A549 (cell line): ENCODE measurements around the gene SBK2. TPM values are rescaled to one million over a fixed set of nuclear protein-coding genes. Genes with fewer than 3 reads are reported as not detected.

Experiments
- ATAC-seq, 2 experiments: fragments of 200-7000 bp in 1 of 2; fragments of >200 bp in 1 of 2; cut with Nextera tagmentation in 1 of 2; cut with Tn5 transposase in 1 of 2; 3 replicates each; pipeline versions ENCODE4 v1.8.0 to v1.9.1; 2018 to 2020; ENCODE audit warnings: mild to moderate bottlenecking in 1 of 2, moderate library complexity in 1 of 2
- CTCF ChIA-PET: fragments of 300-600 bp; sonication (Branson Sonifier 250); formaldehyde crosslinking; extraction: SDS; loops from one replicate; lab custom pipeline; 2021; ENCODE audit warnings: antibody characterized with exemption, inconsistent platforms; lab: Yijun Ruan, JAX
- POLR2A ChIA-PET: fragments of 350-600 bp; formaldehyde crosslinking; extraction: SDS; loops from one replicate; lab custom pipeline; 2021; ENCODE audit warnings: antibody characterized with exemption, inconsistent platforms; lab: Yijun Ruan, JAX
- DNase-seq, 2 experiments: peaks; one replicate each; pipeline versions ENCODE4 v3.0.0 to v3.0.0-alpha.2; 2011 to 2016; ENCODE audit warnings: low read depth in 1 of 2, low spot score in 1 of 2
- FAIRE-seq: peaks from 2 replicates; lab custom pipeline; 2011; peaks lifted over from hg19 to GRCh38; lab: Jason Lieb, UNC
- H3K27ac ChIP-seq, 2 experiments: fragments of >200 bp; sonication (Bioruptor Twin); formaldehyde crosslinking; 3 replicates each; pipeline ENCODE4 v1.5.1; 2016 to 2017
- H3K4me1 ChIP-seq: fragments of >200 bp; sonication (Bioruptor Twin); formaldehyde crosslinking; 3 replicates; pipeline ENCODE4 v1.6.1; 2016
- H3K4me2 ChIP-seq: fragments of >200 bp; sonication (Bioruptor Twin); formaldehyde crosslinking; 3 replicates; pipeline ENCODE4 v1.6.1; 2016
- H3K4me3 ChIP-seq: fragments of >200 bp; sonication (Bioruptor Twin); formaldehyde crosslinking; 3 replicates; pipeline ENCODE4 v1.5.1; 2016
- H3K9me3 ChIP-seq: fragments of >200 bp; sonication (Bioruptor Twin); formaldehyde crosslinking; 3 replicates; pipeline ENCODE4 v1.6.1; 2016
- EHF ChIP-seq: fragments of 250-450 bp; sonication (Bioruptor Pico); IDR thresholded peaks from 2 replicates; pipeline ENCODE4 v1.5.0; 2020; ENCODE audit warnings: mild to moderate bottlenecking
- EP300 ChIP-seq, 2 experiments: fragments of >200 bp; sonication (Bioruptor Twin); formaldehyde crosslinking; IDR thresholded peaks; 2 replicates in 1 of 2; 3 replicates in 1 of 2; pipeline ENCODE4 v1.6.1; 2016 to 2017
- ESRRA ChIP-seq: fragments of 150-350 bp; IDR thresholded peaks from 2 replicates; pipeline ENCODE4 v1.6.1; 2014; ENCODE audit warnings: mild to moderate bottlenecking, low read length, borderline replicate concordance
- FOSB ChIP-seq: fragments of 250-450 bp; sonication (Bioruptor Pico); IDR thresholded peaks from 2 replicates; pipeline ENCODE4 v1.5.0; 2020; ENCODE audit warnings: mild to moderate bottlenecking, moderate library complexity
- FOXS1 ChIP-seq: fragments of 250-450 bp; sonication (Bioruptor Pico); IDR thresholded peaks from 2 replicates; pipeline ENCODE4 v1.5.0; 2020; ENCODE audit warnings: mild to moderate bottlenecking, moderate library complexity
- HOXB13 ChIP-seq: fragments of 250-450 bp; sonication (Bioruptor Pico); IDR thresholded peaks from 2 replicates; pipeline ENCODE4 v1.5.0; 2020; ENCODE audit warnings: low read depth, mild to moderate bottlenecking, moderate library complexity
- JUN ChIP-seq, 2 experiments: fragments of >200 bp; sonication (Bioruptor Twin); formaldehyde crosslinking; IDR thresholded peaks; 2 replicates in 1 of 2; 3 replicates in 1 of 2; pipeline ENCODE4 v1.6.1; 2016 to 2017
- JUNB ChIP-seq: fragments of >200 bp; sonication (Bioruptor Twin); formaldehyde crosslinking; IDR thresholded peaks from 2 replicates; pipeline ENCODE4 v1.6.1; 2016
- MAFK ChIP-seq: fragments of 450-650 bp; IDR thresholded peaks from 2 replicates; pipeline ENCODE4 v1.6.1; 2014; ENCODE audit not compliant: partially characterized antibody
- MAZ ChIP-seq: fragments of 150-350 bp; IDR thresholded peaks from 2 replicates; pipeline ENCODE4 v1.6.1; 2014; ENCODE audit warnings: antibody characterized with exemption, low read depth, low read length, borderline replicate concordance
- MYC ChIP-seq: IDR thresholded peaks from 2 replicates; pipeline ENCODE4 v1.6.1; 2012; ENCODE audit warnings: mild to moderate bottlenecking, inconsistent platforms, low read length, improper control_type of control experiment, borderline replicate concordance
- NPAS2 ChIP-seq: fragments of 250-450 bp; sonication (Bioruptor Pico); IDR thresholded peaks from 2 replicates; pipeline ENCODE4 v1.8.0; 2022; ENCODE audit warnings: mild to moderate bottlenecking, moderate library complexity, borderline replicate concordance
- POLR2A ChIP-seq: IDR thresholded peaks from 2 replicates; pipeline ENCODE4 v1.6.1; 2012; ENCODE audit warnings: mild to moderate bottlenecking, low read length
- RAD21 ChIP-seq, 2 experiments: fragments of >200 bp in 1 of 2; sonication (Bioruptor Twin) in 1 of 2; formaldehyde crosslinking in 1 of 2; IDR thresholded peaks in 1 of 2; conservative IDR thresholded peaks in 1 of 2; 2 replicates in 1 of 2; 3 replicates in 1 of 2; pipeline ENCODE4 v1.6.1; 2012 to 2018; ENCODE audit warnings: inconsistent platforms in 1 of 2
- RARB ChIP-seq: fragments of 250-450 bp; sonication (Bioruptor Pico); IDR thresholded peaks from 2 replicates; pipeline ENCODE4 v1.8.0; 2021; ENCODE audit warnings: mild to moderate bottlenecking, moderate library complexity
- RFX5 ChIP-seq: fragments of 450-650 bp; IDR thresholded peaks from 2 replicates; pipeline ENCODE4 v1.7.1; 2014; ENCODE audit warnings: antibody characterized with exemption, mild to moderate bottlenecking, moderate library complexity
- SMC3 ChIP-seq: fragments of >200 bp; sonication (Bioruptor Twin); formaldehyde crosslinking; IDR thresholded peaks from 3 replicates; pipeline ENCODE4 v1.6.1; 2018; ENCODE audit warnings: inconsistent platforms
- ZFP36 ChIP-seq: fragments of 450-650 bp; IDR thresholded peaks from 2 replicates; pipeline ENCODE4 v1.6.1; 2014; ENCODE audit warnings: borderline replicate concordance; ENCODE audit not compliant: partially characterized antibody
- WGBS: methylation state at CpG from one replicate; pipeline ENCODE4 v1.1.6; 2017; ENCODE audit errors: missing lambda C conversion rate; 5-methylcytosine and 5-hydroxymethylcytosine counted together
- polyA plus RNA-seq, 4 experiments: library from polyadenylated mRNA; depleted of rRNA in 3 of 4; stranded (reverse); fragments of >200 nt; fragmentation: RNase III in 1 of 4; extraction: RNeasy Plus Mini Kit Qiagen cat#74134 plus additional on column Dnase treatment in 1 of 4; gene quantifications; 2 replicates in 3 of 4; 3 replicates in 1 of 4; pipeline ENCODE4 v1.2.3, GENCODE V29; 2011 to 2017
- TF ChIP-seq, protein P1 (sequence below): fragments of 200-600 bp; sonication (generic); IDR thresholded peaks from 2 replicates; pipeline ENCODE4 v1.6.1; 2016; ENCODE audit warnings: antibody characterized with exemption, mild to moderate bottlenecking, moderate library complexity
- TF ChIP-seq, protein P2 (sequence below): IDR thresholded peaks from 2 replicates; pipeline ENCODE4 v1.6.1; 2012
- TF ChIP-seq, protein P3 (sequence below): fragments of >200 bp; sonication (Bioruptor Twin); formaldehyde crosslinking; IDR thresholded peaks from 3 replicates; pipeline ENCODE4 v1.5.1; 2016
- TF ChIP-seq, protein P4 (sequence below): IDR thresholded peaks from 2 replicates; pipeline ENCODE4 v1.6.1; 2012; ENCODE audit warnings: low read depth, borderline replicate concordance
- TF ChIP-seq, protein P5 (sequence below): IDR thresholded peaks from 2 replicates; pipeline ENCODE4 v1.6.1; 2012
- TF ChIP-seq, protein P6 (sequence below): fragments of >200 bp; sonication (Bioruptor Twin); formaldehyde crosslinking; IDR thresholded peaks from 3 replicates; pipeline ENCODE4 v1.6.1; 2016
- TF ChIP-seq, protein P7 (sequence below): fragments of >200 bp; sonication (Bioruptor Twin); formaldehyde crosslinking; IDR thresholded peaks from 2 replicates; pipeline ENCODE4 v1.6.1; 2016

The SBK2 gene
- polyA plus RNA-seq, 2 of the 4 experiments (the other 2 are of a cell fraction): 0.89 to 1.1 TPM

DNA sequence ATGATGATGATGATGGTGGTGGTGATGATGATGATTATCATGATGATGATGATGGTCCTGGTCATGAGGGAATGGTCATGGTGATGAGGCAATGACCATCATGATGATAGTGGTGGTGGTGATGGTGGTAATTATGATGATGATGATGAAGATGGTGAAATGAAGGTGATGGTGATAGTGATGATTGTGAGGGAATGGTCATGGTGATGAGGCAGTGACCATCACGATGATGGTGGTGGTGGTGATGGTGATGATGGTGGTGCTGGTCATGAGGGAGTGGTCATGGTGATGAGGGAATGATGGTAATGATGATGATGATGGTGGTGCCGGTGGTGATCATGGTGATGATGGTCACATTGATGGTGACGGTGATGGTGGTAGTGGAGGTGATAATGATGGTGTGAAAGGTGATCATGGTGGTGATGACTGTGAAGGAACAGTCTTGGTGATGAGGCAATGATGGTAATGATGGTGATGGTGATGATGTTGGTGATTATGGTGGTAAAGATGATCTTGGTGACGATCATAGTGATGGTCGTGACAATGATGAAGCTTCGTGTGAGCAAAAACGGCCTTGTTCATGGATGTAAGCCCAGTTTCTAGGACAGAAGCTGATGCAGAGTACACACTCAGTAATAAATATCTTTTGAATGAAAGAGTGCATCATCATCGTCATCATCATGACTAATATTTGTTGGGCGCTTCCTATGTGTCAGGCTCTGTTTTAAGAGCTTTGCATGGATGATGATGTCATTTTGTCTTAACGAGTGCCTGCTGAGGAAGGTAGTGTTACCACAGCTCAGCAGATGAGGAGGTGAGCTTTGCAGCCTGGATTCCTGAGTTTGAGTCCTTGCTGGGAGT lies 17.3 kb downstream of the SBK2 start (continued):
- TF ChIP-seq, protein P1, sequence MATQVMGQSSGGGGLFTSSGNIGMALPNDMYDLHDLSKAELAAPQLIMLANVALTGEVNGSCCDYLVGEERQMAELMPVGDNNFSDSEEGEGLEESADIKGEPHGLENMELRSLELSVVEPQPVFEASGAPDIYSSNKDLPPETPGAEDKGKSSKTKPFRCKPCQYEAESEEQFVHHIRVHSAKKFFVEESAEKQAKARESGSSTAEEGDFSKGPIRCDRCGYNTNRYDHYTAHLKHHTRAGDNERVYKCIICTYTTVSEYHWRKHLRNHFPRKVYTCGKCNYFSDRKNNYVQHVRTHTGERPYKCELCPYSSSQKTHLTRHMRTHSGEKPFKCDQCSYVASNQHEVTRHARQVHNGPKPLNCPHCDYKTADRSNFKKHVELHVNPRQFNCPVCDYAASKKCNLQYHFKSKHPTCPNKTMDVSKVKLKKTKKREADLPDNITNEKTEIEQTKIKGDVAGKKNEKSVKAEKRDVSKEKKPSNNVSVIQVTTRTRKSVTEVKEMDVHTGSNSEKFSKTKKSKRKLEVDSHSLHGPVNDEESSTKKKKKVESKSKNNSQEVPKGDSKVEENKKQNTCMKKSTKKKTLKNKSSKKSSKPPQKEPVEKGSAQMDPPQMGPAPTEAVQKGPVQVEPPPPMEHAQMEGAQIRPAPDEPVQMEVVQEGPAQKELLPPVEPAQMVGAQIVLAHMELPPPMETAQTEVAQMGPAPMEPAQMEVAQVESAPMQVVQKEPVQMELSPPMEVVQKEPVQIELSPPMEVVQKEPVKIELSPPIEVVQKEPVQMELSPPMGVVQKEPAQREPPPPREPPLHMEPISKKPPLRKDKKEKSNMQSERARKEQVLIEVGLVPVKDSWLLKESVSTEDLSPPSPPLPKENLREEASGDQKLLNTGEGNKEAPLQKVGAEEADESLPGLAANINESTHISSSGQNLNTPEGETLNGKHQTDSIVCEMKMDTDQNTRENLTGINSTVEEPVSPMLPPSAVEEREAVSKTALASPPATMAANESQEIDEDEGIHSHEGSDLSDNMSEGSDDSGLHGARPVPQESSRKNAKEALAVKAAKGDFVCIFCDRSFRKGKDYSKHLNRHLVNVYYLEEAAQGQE: no peak
- no peak; a peak in 1 of 5 replicates for TF ChIP-seq EP300 (IDR thresholded peaks at IDR 0.05)
- TF ChIP-seq JUNB: peak; percentile 63
- TF ChIP-seq, protein P2, sequence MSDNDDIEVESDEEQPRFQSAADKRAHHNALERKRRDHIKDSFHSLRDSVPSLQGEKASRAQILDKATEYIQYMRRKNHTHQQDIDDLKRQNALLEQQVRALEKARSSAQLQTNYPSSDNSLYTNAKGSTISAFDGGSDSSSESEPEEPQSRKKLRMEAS: peak; percentile 71; the same call in 1 of the 2 replicates
- TF ChIP-seq ZFP36: no peak
- peak; percentile 77 for TF ChIP-seq MAFK
- no peak for TF ChIP-seq HOXB13 (CRISPR knock-in tag)

DNA sequence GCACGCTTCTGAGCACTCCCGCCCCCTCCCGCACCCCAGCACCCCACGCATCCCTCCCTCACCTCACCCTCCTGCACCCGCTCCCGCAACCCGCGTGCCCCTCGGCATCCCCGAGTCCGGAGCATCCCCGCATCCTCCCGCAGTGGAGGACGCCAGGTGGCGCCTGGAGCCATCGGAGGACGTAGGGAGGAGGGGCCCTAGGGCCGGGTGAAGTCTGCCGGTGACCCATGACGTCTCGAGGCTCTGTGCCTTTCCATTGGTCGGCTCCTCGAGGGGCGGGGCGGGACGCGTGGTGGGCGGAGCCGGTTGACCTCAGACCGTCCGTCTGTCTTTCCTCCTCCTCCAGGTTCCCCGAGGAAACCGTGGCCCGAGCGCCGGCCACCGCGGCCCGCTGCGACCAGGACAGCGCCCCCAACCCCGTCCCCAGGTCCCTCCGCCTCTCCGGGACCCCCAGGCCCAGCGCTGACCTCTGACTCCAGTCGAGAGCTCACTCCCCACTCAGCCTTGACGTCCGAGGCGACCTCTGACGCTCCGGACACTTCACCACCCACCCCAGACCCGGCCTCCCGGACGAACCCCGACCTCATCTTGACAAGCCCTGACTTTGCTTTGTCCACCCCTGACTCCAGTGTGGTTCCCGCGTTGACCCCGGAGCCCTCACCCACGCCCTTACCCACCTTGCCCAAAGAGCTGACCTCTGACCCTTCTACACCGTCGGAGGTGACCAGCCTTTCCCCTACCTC lies 19.9 kb downstream of the SBK2 start:
- POLR2A ChIA-PET: interaction anchor here (0.5 to 1.2 kb wide), 5 partner anchors 31 to 89 kb away, joined by 3 to 6 read pairs (median 4); partner anchors contain the start of gene FIZ1
- peak; percentile 100 for TF ChIP-seq SMC3
- TF ChIP-seq ESRRA: peak; percentile 72
- no peak for TF ChIP-seq NPAS2
- TF ChIP-seq, protein P3, sequence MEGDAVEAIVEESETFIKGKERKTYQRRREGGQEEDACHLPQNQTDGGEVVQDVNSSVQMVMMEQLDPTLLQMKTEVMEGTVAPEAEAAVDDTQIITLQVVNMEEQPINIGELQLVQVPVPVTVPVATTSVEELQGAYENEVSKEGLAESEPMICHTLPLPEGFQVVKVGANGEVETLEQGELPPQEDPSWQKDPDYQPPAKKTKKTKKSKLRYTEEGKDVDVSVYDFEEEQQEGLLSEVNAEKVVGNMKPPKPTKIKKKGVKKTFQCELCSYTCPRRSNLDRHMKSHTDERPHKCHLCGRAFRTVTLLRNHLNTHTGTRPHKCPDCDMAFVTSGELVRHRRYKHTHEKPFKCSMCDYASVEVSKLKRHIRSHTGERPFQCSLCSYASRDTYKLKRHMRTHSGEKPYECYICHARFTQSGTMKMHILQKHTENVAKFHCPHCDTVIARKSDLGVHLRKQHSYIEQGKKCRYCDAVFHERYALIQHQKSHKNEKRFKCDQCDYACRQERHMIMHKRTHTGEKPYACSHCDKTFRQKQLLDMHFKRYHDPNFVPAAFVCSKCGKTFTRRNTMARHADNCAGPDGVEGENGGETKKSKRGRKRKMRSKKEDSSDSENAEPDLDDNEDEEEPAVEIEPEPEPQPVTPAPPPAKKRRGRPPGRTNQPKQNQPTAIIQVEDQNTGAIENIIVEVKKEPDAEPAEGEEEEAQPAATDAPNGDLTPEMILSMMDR: peak; percentile 97
- TF ChIP-seq MYC: no peak
- peak; percentile 28; the same call in 1 of the 2 replicates for TF ChIP-seq EHF (CRISPR knock-in tag)
- peak; percentile 87; the same call in 1 of the 2 replicates for TF ChIP-seq MAZ
- TF ChIP-seq FOXS1 (CRISPR knock-in tag): no peak
- peak; percentile 100 for TF ChIP-seq RFX5
- peak; percentile 27; the same call in 1 of the 2 replicates for TF ChIP-seq POLR2A
- 0 out of 2 replicates have a peak, but pooled peaks have one; percentile 45 for TF ChIP-seq FOSB (CRISPR knock-in tag)
- TF ChIP-seq JUN (IDR thresholded peaks at IDR 0.05): peak in 1 of 2 experiments; percentile 43; a peak in 2 of 5 replicates
- TF ChIP-seq, protein P4, sequence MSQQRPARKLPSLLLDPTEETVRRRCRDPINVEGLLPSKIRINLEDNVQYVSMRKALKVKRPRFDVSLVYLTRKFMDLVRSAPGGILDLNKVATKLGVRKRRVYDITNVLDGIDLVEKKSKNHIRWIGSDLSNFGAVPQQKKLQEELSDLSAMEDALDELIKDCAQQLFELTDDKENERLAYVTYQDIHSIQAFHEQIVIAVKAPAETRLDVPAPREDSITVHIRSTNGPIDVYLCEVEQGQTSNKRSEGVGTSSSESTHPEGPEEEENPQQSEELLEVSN: no peak
- TF ChIP-seq RAD21 (conservative IDR thresholded peaks at IDR 0.05 in 1 of 2, IDR thresholded peaks at IDR 0.05 in 1 of 2): peak; percentile 100
- TF ChIP-seq, protein P2: peak; percentile 70
- TF ChIP-seq, protein P5, sequence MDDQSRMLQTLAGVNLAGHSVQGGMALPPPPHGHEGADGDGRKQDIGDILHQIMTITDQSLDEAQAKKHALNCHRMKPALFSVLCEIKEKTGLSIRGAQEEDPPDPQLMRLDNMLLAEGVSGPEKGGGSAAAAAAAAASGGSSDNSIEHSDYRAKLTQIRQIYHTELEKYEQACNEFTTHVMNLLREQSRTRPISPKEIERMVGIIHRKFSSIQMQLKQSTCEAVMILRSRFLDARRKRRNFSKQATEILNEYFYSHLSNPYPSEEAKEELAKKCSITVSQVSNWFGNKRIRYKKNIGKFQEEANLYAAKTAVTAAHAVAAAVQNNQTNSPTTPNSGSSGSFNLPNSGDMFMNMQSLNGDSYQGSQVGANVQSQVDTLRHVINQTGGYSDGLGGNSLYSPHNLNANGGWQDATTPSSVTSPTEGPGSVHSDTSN: 0 out of 2 replicates have a peak, but pooled peaks have one; percentile 25
- TF ChIP-seq, protein P6, sequence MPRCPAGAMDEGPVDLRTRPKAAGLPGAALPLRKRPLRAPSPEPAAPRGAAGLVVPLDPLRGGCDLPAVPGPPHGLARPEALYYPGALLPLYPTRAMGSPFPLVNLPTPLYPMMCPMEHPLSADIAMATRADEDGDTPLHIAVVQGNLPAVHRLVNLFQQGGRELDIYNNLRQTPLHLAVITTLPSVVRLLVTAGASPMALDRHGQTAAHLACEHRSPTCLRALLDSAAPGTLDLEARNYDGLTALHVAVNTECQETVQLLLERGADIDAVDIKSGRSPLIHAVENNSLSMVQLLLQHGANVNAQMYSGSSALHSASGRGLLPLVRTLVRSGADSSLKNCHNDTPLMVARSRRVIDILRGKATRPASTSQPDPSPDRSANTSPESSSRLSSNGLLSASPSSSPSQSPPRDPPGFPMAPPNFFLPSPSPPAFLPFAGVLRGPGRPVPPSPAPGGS: 0 out of 3 replicates have a peak, but pooled peaks have one; percentile 16
- no peak for TF ChIP-seq RARB
- TF ChIP-seq, protein P7, sequence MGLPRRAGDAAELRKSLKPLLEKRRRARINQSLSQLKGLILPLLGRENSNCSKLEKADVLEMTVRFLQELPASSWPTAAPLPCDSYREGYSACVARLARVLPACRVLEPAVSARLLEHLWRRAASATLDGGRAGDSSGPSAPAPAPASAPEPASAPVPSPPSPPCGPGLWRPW: no peak
- Histone ChIP-seq H3K9me3 (no peaks in the 10 kb centered on the region), H3K4me2 (peak overlapping the region; percentile 93), H3K4me3 (peak overlapping the region; percentile 35), H3K27ac (peak overlapping the region; percentile 78 to 88), H3K4me1 (peaks cover 21% of the 10 kb centered on the region)
- peak; percentile 97 to 100 for DNase-seq
- peak; percentile 90 to 95 for ATAC-seq
- WGBS: 7% methylated on average over 43 of the region's 61 CpGs
- FAIRE-seq: peak; percentile 84
- CTCF ChIA-PET: interaction anchor here (0.6 to 15.3 kb wide), 29 partner anchors 9 to 374 kb away, joined by 3 to 363 read pairs (median 5); partner anchors contain the start of genes FIZ1, SBK2, SBK3 and ZNF524
